GM21576 (cell line): Measurements from ENCODE around the gene DMRTA1.
"Not testable (repeated sequence)": the region's sequence is repeated elsewhere in the genome, so short reads cannot be mapped to it uniquely, and the experiment has no call there.

Experiments used
- ATAC-seq: cut with Tn5 transposase; IDR thresholded peaks from one replicate; pipeline ENCODE4 v1.9.1; 2021; ENCODE audit warnings: mild to moderate bottlenecking, moderate library complexity; ENCODE audit not compliant: unreplicated experiment

DMRTA1 gene

GRCh38 chr9:22457448-22457847 is 10.8 kb downstream of the DMRTA1 start:
- ATAC-seq: no peak

DNA sequence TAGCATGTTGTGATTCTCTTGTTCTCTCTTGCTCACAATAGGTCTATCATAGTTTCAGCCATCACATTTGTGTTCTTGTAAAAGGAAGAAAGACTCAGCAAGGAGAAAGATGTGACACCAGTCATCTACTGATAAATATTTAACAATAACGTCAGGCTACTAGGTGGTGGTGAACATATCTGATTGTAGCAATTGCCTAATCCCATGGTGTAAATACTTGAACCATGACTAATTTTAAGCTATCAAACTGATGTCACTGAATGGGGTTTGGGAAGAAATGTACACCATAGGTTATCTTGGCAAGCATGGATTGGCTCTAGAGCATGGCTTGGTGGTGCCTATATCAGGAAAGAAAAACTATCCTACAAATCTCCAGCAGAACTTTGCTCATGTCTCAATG is 16.6 kb downstream of the DMRTA1 start:
- no peak for ATAC-seq

DNA sequence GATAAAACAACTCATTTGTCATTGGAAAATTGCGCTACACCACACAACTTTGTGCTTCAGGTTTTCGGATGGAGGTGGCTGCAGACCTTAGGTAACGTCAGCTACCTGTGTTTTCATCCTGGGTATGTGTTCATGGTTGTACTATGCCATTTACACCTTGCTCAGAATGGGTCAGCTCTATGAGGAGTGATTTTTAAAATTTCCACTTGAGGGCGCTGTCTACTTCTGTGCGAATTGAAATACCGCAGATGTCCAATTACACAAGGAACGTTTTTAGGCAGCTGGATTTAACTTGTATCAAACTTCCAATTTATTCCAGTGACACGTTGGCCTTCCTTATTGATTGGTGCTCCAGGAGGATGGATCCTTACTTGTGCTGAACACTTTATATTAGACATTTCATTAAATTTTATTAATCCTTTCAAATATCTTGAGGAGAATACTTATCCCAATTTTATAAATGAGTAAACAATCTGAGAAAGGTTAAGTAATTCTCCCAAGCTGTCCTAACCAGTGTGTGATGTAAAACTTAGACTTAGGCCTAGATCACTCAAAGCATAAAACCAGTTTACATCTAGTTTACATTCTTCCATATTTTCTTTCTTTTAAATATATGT is 23.4 kb downstream of the DMRTA1 start:
- peak; percentile 73 for ATAC-seq

DNA sequence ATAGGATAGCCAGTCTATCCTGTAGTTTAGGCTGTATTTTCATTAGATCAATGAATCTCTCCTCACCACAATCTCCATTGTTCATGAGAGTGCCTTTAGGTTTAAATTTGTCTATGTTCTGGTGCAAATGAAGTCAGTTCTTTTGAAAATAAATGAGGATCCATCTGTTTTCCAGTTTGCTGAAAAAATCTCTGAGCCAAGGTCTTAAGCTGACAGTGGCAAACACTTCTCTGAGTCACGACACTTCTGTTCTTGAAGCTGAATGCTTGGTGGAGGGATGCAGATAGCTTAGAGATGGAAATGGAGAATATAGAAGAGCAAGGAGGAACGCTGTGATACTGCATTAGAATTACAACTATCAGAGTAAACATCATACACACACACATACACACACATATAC is 34.9 kb downstream of the DMRTA1 start:
- no peak for ATAC-seq

DNA sequence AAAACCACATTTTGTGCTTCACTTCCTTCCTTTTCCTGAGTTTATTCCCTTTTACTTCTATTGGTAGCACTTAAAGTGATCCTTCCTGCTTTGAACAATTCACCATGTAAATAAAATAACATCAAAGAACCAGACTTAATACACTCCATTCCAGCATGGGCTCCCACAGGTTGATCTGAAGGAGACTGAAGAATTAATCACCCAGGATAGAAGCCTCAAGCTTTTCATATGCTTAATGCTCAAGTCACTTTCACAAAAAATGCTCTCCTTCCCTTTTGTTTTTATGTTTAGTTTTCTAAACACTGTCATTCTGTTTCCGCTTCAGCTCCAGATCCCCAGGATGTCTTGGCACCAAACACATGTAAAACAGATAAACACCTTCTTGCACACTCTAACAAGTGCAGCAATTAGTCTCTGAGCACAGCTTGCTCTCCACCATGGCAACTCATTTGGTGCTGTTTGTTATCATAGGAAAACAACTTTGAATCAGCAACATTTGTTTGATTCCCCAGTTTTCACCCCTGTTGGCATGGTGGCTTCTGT is 37.0 kb downstream of the DMRTA1 start:
- no peak for ATAC-seq

DNA sequence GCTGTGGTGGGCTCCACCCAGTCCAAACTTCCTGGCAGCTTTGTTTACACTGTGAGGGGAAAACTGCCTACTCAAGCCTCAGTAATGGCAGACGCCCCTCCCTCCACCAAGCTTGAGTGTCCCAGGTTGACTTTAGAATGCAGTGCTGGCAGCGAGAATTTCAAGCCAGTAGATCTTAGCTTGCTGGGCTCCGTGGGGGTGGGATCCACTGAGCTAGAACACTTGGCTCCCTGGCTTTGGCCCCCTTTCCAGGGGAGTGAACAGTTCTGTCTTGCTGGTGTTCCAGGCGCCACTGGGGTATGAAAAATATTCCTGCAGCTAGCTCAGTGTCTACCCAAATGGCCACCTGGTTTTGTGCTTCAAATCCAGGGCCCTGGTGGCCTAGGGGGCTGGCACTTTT is 49.6 kb downstream of the DMRTA1 start:
- ATAC-seq: not testable (repeated sequence)
